Inflammatory macrophage (primary cell): Measurements from ENCODE around the gene GNAZ.

Experiments
- DNase-seq, 2 donors: peaks; one replicate each; pipeline ENCODE4 v3.0.0-alpha.2; 2020 to 2022

GNAZ gene

DNA sequence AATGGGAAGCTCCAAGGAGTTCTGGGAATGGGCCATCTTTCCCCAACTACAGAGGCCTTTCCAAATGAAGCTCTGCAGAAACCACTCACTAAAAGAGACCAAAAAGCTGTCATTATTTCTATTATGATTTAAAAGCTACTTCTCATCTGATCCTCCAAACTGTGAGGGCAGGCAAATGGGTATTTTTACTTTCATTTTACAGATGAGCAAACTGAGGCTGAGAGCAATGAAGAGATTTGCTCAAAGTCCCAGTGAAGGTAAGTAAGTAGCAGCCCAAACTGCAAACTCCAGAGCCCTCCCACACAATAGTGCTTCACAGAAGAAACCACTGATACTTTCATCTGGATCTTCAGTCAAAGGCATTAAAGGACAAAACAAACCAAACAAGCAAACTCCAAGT lies 70.1 kb downstream of the GNAZ start:
- DNase-seq: no peak

DNA sequence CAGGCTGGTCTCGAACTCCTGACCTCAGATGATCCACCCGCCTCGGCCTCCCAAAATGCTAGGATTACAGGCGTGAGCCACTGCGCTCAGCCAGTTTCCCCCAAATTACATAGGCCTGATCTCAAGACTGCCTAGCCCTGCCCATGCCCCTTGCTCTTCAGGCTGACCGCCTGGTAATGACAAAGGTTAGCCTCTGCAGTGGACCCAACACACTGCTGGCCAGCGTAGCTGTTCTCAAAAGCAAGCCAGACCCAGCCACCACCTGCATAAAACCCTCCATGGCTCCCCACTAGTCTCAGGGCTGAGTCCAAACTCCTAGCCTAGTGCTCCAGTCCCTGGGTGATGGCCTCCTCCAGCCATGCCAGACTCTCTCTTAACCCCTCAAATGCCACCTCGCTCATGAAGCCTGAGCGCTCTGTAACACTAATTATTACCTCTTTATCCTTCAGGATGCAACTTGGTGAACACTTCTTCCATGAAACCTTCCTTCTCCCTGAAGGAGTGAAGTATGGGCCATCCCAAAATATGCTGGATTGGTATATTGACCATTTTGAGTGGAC lies 72.3 kb downstream of the GNAZ start:
- DNase-seq: no peak

DNA sequence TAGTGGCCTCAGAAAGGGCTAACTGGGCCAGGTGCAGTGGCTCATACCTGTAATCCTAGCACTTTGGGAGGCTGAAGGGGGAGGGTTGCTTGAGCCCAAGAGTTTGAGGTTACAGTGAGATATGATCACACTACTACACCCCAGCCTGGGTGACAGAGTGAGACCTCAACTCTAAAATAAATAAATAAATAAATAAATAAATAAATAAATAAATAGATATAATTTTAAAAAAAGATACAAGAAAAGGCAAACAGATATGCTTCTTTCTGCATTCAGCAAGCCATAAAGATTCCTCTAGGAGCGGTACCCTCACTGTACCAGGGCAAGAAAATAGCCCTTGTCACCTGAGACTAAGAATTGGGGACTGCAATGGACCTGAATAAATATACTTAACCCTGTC lies 72.8 kb downstream of the GNAZ start:
- no peak for DNase-seq

DNA sequence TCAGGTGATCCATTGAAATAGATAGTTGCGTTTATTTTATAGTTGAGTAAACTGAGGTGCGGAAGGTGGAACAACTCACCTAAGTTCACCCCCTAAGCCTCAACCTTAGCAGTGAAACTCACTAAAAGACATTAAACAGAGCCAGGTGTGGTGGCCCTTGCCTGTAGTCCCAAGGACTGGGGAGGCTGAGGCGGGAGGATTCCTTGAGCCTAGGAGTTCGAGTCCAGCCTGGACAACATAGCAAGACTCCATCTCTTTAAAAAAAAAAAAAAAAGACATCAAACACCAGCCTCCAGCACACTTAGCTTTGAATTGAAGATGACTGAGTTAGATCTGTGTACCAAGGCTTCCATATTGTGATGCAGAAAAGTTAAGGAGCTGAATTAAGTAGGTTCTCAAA lies 74.1 kb downstream of the GNAZ start:
- DNase-seq: no peak

DNA sequence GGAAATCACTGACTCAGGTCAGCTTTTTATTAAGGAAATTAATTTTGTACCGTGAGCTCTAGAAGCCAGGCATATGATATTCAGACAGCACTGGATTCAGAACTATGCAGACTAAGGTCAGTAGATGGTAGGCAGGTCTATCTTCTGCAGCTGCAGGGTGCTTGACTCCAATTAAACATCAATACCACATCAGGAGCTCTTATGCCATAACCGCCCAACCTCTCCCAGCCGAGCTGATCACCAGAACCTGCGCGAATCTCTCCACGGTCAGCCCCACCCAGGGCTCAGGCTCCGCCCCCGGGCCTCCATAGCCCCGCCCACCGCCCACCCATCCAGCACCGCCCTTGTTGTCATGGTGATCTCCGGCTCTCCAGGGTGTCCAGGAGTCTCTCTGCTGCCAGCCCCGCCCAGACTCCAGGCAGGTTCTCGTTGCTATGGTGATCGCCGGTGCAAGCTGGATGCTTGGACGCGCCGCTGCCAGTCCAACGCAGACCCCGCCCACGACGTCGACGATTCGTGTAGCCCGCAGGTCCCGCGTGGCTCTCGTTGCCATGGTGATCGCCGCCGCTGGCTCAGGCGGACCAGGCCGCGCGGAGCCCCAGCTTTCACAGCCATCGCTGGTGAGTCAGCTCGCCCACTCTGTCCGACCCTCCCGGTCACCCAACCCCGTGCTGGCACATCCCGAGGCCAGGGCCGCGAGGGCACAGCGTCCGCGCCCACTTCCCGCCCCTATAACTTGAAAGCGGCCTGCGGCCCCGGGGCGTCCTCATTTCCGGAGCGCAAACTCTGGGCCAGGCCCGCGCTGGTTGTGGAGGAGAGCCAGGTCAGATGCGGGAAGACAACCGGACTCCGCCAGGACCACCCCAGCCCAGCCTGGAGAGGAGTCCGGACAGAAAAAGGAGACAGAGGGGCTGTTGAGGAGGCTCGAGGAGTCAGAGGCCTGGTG lies 74.9 kb downstream of the GNAZ start, which contains the start of gene RAB36:
Gene RAB36 (plus strand): TSS at position 546 of the 946 bp plus-strand sequence. CDS start 1,140 bp downstream, outside the sequence.
- peak; percentile 86 to 90 for DNase-seq

DNA sequence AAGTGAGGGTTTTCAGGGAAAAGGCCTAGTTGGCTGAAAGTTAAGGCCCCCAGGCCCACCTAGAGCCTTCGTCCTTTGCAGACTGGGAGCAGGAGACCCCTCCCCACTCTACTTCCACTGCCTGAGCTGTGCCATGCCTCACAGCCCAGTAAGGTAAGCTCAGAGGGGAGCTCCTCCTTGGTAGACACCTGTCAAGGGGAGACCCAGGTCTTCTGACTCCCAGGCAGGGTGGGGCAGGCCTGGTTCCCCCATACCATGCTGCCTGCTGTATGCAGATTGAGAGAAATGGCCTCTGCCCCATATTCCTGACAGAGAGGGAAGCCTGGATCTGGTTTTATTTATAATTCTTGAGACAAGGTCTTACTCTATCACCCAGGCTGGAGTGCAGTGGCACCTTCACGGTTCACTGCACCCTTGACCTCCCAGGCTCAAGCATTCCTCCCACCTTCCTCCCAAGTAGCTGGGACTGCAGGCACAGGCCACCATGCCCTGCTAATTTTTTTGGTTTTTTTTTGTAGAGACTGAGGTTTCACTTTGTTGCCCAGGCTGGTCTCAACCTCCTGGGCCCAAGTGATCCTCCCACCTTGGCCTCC lies 75.7 kb downstream of the GNAZ start:
- DNase-seq: no peak

DNA sequence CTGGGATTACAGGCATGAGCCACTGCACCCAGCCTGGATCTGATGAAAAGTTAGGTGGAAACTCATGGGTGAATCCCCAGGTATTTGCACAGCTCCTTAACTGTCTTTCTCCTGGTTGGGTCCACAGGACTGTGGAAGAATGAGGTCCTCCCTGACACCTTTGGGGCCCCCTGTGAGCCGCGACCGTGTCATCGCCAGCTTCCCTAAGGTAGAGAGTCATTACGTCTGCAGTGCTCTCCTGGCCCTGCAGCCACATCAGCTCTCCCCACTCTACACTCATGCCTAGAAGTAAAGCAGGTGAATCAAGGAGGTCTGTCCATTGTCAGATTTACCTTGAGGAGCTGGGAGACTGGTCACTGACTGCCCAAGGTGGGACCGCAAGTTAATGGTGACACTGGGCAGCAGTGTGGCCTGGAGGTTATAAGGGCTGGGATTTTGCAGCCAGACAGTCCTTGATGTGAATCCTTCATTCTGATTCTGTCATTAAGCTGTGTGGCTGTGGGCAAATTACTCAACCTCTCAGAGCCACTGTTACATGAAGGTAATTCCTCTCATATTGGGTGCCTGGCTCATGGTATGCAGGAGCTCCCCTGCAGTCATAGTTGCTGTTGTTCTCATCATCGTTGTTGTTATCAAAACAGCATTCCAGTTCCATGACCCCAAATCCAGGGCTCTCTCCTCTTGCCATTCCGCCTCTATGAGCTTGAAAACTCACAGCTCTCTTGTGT lies 76.3 kb downstream of the GNAZ start:
- DNase-seq: no peak

DNA sequence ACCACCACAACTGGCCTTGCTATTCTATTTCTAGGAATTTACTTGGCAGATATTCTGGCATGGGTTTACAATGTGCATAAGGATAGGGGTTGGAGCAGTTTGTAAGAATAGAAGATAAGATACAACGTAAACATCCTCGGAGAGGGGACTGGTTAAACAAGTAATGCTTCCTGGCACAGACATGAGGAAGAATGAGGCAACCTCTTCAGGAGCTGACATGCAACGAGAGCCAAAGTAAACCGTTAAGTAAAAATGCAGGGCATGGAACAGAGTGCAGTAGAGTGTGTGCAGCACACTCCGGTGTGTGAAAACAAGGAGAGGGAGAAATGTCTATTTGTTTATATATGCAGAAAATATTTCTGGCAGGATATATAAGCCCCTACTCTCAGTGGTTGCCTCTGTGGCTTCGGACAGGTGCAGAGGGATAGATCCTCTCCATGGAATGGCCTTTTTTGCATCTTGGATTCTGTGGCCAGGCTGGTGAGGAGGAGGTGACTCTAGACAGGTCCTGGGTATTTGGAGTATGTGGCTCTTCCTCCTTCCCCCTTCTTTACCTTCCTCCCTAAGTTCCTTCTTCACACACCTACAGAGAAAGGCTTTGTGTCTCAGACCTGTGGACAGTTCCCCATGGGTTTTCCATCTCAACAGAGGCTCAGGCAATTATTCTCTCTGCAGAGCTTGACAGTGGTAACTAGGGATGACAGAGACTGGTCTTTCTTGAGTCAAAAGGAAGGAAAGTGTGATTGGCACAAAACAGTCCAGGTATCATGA lies 77.5 kb downstream of the GNAZ start:
- DNase-seq: no peak

DNA sequence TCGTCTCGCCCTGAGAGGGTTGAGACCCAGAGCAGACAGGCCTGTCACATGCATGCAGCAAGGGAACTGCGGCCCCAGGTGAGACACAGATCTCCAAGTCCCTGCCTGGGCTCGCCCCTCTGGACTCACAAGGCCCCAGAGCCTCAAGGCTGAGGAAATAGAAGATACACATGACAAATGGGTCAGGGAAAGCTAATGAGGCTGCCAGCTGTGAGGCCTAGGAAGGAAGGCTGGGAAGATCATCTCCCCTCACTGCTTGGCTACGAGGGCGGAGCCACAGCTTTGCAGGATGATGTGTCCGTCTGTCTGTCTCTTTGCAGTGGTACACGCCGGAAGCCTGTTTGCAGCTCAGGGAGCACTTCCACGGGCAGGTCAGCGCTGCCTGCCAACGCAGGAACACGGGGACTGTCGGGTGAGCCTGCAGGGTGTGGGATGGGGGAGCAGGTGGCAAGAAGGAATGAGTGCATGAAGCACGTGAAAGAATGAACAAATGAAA lies 79.5 kb downstream of the GNAZ start:
- DNase-seq: no peak

DNA sequence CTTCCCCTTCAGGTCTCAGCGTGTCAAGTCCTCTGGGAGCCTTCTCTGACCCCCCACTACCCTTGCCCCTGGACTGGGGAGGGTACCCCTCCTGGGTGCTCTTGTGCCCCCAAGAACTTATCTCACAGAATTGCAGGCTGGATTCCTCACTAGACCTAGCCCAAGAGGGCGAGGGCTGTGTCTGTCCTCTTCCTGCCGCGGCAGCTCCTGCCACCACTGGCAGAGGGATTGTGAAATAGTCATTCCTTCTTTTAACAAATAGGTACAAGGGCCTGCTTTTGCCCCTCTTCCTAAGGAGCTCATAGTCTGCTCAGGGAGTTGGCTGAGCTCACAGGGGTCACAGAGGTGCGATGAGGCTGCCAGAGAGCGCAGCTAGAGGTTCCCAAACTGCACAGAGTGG lies 80.4 kb downstream of the GNAZ start:
- no peak for DNase-seq

DNA sequence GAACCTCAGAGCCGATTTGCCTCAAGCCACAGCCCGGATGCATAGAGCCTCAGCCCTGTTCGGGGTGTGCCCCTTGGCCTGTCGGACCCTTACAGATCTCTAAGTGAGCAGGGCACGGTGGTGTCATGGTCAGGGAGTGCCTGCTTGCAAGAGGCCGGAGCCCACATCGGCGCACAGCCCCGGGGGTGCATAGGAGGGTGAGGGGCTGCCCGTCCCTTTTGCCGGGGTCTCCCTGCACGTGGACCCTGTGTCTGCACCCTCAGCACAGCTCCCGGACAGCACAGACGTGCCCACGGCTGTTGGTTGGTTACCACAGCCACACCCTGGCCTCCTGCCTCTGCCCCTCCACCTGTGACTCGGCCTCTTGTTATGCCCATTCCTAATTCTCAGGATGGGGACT lies 81.5 kb downstream of the GNAZ start:
- no peak for DNase-seq

DNA sequence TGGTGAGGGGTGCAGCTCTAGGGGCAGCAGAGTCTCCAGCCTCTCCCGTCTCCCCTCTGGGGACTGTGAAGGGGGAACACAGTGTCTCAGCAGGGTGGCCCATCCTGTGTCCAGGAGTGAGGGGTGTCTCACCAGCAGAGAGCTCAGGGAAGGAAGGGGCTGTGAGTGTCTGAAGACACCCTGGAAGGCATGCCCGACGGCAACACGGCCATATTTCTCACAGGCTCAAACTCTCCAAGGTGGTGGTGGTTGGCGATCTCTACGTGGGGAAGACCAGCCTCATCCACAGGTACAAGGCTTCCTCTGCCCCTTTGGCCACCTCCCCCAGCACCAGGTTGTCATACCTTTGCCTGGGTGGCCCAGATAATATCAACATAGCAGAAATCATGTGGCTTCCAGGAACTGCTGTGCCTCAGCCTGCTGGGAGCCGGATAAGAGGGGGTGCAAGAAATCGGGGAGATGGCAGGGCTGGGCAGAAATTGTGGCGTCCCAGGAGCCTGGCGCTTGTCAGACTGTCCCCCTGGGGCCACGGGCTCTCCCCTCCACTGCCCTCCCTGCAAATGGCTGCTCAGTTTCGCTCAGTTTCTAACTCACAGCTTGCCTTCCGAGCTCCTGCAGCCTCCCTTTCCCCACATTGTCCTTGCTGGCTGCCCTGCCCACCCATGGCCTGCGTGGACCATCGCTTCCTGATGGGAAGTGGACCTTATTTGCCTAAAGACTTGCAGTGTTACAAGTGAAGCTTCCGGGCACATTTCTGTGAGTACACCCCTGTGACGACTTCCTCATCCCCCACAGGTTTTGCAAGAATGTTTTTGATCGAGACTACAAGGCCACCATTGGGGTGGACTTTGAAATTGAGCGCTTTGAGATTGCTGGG lies 82.2 kb downstream of the GNAZ start:
- DNase-seq: peak; percentile 81 to 83

DNA sequence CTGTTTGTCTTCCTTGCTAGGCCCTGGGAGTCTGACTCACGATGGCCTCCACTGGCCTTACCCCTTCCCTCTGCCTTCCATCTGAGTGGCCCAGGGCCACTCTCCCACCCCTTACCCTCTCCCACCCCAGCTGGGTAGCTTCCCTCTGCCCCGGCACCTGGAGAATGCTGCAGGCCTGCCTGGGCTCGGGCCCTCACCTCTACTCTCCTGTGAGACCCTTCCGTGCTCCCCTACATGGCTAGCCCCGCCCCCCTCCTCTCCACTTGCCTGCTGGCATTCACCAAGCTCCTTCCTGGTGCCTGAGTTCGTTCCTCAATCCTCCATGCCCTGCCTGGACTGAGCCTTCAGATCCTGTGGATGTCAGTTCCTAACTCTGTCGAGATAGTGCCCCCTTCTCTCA lies 83.7 kb downstream of the GNAZ start:
- DNase-seq: no peak

DNA sequence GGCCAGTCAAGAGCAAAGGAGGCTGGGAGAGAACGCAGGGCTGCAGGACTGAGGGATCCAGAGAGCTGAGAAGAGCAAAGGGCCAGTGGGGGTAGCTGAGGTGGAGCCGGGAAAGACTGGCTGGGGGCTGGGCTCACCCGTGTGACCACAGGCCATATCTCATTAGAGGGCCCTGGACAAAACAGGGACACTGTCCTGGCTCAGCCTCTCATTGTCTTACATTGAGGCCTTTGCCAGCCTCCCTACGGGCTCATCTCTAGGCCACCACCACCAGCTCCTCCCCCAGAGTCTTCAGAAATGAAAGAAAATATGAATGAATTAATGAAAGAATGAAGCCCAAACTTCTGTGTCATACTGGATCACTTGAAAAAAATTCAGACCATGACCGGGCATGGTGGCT lies 84.1 kb downstream of the GNAZ start:
- no peak for DNase-seq

DNA sequence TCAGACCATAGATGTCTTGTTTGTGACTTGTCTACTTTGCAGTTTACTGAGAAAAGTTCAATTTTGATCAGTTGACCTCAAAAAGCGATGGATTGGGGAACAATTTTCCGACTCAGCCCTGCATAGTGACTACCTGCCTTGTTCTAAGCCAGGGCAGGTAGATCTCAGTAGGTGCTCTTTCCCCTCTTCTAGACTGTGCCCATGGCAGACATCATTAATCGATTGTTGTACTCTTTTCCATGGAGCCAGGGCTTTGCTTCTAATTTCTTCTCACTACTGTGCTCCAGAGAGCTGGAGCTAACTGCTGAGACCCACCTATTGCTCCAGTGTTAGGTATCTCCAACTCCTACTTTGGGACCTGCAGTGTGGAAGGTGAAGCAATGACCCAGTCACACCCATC lies 84.8 kb downstream of the GNAZ start:
- DNase-seq: no peak

DNA sequence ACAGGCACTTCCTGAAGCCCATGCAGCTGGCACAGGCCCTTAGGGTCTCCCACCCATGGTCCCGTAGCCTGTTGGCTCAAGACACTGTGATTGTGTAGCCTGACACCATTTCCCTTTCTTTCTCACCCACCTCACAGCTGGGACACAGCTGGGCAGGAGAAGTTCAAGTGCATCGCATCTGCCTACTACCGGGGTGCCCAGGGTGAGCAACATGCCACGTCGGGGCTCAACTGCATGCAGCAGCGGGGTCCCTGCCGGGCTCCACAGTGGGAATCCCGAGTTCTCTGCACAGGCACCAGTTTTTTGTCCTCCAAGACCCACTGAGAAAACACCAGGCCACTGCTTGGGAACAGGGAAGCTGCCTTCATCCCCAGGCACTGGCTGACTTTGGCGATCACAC lies 85.5 kb downstream of the GNAZ start:
- DNase-seq: no peak

DNA sequence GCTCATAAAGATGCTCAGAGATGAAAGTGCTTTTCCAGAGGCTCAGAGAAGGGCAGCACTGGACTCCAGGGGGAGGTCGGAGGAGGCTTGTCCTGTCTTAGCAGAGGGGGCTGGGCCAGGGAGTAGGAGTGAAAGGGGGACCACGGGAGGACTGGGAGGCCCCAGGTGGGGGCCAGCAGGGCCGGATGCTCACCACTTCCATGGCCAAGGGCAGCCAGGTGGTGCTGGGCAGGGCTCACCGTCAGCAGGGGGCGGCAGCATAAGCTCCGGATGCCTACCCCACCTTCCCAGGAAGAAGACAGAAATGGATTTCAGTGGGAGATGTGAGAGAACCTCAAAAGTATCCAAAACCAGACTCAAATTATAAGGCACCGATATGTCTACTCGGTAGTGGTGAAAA lies 86.0 kb downstream of the GNAZ start:
- DNase-seq: no peak

DNA sequence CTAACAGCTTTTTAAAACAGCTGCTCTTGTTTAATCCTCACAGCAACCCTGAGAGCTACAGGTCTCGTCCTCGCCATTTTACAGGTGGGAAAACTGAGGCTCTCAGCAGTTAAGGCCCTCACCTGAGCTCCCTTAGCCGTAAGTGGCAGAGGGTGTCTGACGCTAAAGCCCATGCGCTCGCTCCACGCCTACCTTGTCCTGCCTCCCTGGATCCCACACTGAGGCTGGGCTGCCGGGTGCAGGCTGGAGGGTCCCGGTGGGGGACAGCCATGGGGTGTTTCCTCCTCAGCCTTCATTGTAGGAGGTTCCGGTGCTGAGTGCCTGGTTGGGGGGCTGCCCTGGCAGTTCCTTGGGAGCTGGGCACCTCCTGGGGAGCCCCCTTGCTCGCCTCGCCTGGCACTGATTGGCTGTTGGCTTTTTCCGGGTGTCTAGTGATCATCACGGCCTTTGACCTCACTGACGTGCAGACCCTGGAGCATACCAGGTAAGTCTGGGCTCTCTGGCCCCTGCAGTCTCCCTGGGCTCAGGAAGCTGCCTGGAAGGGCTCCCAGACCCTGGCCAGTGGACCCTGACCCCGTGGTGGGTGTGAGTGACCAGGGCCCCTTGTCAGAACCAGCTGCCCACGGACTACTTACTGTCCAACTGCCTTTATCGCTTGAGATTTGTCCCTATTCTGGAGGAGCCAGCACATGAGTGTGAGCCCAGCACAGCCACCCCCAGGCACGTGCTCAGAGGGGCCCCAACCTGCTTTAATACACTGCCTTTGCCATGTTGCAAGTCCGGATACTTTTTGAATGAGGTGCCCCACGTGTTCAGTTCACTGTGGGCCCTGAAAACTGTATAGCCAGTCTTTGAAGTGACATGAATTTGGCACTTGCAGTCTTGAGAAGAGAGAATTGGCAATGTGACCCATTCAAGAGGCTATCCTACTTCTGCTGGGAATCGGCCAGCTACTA lies 87.5 kb downstream of the GNAZ start:
- DNase-seq: no peak

DNA sequence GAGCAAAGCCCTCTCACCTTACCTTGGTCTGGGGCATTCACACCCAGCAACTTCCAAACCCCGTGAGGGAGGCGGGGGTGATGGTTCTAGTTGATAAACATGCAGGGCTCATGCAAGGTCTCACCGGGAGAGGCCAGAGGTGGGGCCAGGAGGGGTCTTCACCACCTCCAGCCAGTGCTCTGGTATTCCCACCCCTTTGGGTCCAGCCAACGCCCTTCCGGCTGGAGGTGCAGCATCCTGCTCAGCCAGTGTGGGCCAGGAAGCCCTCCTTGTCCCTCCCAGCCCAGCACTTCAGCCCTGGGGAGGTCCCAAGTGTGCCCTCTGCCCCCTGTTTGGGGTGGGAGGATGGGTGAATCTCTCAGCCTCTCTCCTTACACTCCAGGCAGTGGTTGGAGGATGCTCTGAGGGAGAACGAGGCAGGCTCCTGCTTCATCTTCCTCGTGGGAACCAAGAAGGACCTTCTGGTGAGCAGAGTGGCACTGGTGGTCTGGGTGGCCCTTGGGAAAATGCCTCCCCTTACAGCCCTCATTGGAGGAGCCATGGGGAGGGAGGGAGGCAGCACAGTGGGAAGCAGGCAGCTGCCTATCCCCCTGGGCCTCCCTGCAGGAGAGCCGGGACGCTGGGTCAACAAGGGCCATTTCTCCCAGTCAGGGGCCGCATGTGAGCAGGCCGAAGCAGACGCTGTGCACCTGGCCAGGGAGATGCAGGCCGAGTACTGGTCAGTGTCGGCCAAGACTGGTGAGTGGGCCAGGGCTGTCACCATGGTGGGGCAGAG lies 88.4 kb downstream of the GNAZ start:
- DNase-seq: no peak
